HG03103 (cell line): Measurements from ENCODE around the gene LPAR2.
"Not testable (repeated sequence)": the region's sequence is repeated elsewhere in the genome, so short reads cannot be mapped to it uniquely, and the experiment has no call there.

Source experiments
- ATAC-seq: cut with Tn5 transposase; IDR thresholded peaks from one replicate; pipeline ENCODE4 v1.9.1; 2021; ENCODE audit warnings: low read depth; ENCODE audit not compliant: unreplicated experiment

Gene LPAR2

DNA sequence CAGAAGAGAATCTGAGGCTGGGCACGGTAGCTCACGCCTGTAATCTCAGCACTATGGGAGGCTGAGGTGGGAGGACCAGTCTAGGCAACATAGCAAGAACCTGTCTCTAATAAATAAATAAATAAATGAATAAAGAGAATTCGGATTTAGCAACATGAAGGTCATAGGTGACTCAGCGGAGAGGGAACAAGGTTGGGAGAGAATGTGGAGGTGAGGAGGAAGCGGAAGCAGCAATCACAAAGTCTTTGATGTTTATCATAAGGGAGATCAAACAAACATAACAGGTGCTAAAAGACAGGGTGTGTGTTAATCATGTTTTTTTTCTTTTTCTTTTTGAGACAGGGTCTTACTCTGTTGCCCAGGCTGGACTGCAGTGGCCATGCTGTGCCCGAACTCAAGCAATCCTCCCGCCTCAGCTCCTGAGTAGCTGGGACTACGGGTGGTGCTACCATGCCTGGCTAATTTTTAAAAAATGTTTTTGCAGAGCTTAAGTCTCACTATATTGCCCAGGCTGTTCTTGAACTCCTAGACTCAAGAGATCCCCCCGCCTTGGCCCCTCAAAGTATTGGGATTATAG, 25.8 kb downstream of the LPAR2 start:
- ATAC-seq: no peak

GRCh38 chr19:19600793-19601330, 27.2 kb downstream of the LPAR2 start:
- ATAC-seq: no peak

GRCh38 chr19:19598728-19599451, 29.1 kb downstream of the LPAR2 start:
- not testable (repeated sequence) for ATAC-seq

DNA sequence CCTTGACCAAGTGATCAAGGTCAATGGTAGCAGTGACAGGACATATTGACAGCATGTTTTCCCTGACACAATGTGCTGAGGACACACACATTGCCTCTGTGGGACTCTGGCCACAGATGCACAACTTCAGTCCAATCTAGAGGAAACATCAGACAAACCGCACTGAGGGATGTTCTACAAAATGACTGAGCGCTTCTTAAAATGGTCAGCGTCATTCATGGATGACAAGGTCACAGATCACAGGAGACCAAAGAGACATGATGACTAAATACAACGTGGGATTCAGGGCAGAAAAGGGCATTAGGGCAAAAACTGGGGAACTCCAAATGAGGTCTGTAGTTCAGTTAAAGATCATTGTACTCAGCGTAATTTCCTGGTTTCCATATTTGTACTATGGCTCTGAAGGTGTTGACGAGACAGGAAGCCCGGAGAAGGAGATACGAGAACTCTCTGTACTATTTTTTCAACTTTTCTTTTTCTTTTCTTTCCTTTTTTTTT, 30.2 kb downstream of the LPAR2 start:
- ATAC-seq: peak; percentile 64

GRCh38 chr19:19595171-19595701, 32.8 kb downstream of the LPAR2 start:
- no peak for ATAC-seq

GRCh38 chr19:19594381-19594780, 33.6 kb downstream of the LPAR2 start:
- no peak for ATAC-seq

GRCh38 chr19:19592690-19593089, 35.3 kb downstream of the LPAR2 start:
- ATAC-seq: no peak

GRCh38 chr19:19591133-19591825, 36.7 kb downstream of the LPAR2 start:
- ATAC-seq: no peak

- no peak for ATAC-seq
These were observed 39.5 kb downstream of the LPAR2 start for GRCh38 chr19:19588546-19588945.

DNA sequence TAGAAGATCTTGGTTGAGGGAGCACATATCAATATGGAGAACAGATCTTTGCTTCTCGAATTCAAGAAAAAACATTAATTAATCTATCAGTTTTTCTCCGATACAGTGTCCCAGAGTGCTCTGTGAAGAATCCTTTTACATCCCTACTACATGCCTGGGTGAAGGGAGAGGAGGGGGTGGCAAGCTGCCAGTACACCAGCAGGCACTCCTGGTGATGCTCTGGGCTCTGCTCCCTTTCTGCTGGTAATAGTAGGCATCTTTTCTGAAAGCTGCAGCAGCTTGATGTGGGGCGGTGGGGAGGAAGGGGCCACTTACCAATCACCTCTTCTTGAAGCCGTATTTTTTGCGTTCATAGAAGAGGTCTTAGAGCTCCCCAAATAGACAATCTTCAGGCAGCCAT, 40.2 kb downstream of the LPAR2 start:
- ATAC-seq: no peak

GRCh38 chr19:19584356-19584755, 43.7 kb downstream of the LPAR2 start:
- ATAC-seq: no peak

- no peak for ATAC-seq
These were observed 45.5 kb downstream of the LPAR2 start for GRCh38 chr19:19582471-19582870.

- no peak for ATAC-seq
These were observed 46.6 kb downstream of the LPAR2 start for GRCh38 chr19:19581391-19581790.

DNA sequence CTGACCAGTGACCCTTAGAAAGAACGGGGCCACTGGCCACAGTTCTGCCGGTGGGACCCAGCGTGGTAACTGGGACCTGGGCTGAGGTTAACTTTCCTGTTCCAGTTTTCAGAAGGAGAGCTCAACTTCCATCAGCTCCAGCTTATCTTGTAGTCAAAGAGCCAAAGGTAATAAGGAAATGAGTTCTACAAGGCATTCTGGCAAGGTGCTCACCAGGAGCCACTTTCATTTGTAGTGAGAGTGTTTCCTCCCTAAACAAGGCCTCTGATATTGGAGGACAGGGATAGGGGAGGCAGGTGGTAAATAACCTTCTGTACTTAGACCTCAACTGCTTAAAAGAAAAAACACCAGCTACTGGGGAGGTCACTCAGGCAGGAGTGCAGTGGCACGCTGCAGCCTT, 47.6 kb downstream of the LPAR2 start:
- ATAC-seq: no peak

- no peak for ATAC-seq
These were observed 48.3 kb downstream of the LPAR2 start for GRCh38 chr19:19579533-19580361.

DNA sequence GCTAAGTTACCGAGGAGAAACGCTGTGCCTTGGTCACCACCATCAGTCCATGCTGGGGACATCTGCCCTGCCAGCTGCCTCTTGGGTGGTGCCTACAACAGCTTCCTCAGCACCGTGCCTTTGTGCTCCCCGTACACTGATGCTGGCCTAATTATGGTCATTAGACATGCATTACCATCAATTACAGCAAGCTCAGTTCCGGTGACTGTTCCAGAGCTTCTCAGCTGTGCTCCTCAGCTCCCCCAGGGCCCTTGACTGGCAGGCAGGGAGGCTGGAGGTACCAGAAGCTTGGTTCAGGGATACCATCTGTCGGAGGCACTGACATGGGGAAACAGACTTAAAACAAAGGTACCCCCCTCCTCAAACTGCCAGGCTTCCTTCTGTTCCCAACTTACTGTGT, 49.8 kb downstream of the LPAR2 start:
- no peak for ATAC-seq

DNA sequence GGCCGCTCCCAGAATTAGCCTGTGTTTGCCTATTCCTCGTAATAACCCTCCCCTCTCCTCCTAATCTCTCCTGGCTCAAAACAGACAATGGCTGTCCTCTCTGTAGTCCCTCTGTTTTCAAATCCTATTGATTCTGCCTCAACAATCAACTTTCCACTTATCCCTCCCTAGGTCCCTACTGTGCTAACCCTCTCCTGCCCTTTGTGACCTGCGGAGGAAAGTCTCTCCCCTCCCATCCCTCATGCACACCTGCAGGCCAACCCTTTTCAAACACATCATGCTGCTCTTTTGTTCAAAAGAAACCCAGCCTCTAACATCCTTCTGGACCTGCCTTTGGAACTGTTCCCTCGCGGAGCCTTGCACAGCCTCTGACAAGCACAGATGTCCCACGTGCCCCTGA, 52.6 kb downstream of the LPAR2 start:
- no peak for ATAC-seq
